A673 (cell line): ENCODE measurements around the gene RAB27B. TPM values are rescaled to one million over a fixed set of nuclear protein-coding genes. Genes with fewer than 3 reads are reported as not detected.

Experiments used
- BruUV-seq: library from RNA; stranded (reverse); fragments of 400-500 nt; replicated peaks from 2 replicates; lab custom pipeline; 2021; lab: Mats Ljungman, UMichigan
- CTCF ChIA-PET: fragments of 300-600 bp; sonication (Branson Sonifier 250); formaldehyde crosslinking; loops from one replicate; lab custom pipeline; 2022; ENCODE audit warnings: antibody characterized with exemption; lab: Charles Lee
- POLR2A ChIA-PET: fragments of 300-600 bp; sonication (Branson Sonifier 250); formaldehyde crosslinking; loops from one replicate; lab custom pipeline; 2022; ENCODE audit warnings: antibody characterized with exemption; ENCODE audit not compliant: low non-redundant PET; lab: Charles Lee
- DNase-seq: peaks from one replicate; pipeline ENCODE4 v3.0.0-alpha.2; 2015; ENCODE audit warnings: low spot score
- H3K27ac ChIP-seq: fragments of 200-600 bp; sonication (generic); 2 replicates; pipeline ENCODE4 v1.5.1; 2016; ENCODE audit warnings: mixed run types, low read depth, mild to moderate bottlenecking, mixed read lengths, antibody characterized with exemption, low read length; ENCODE audit not compliant: poor library complexity, severe bottlenecking
- H3K27me3 ChIP-seq: fragments of 200-600 bp; sonication (generic); replicated peaks from 2 replicates; pipeline ENCODE4 v1.6.1; 2017; ENCODE audit warnings: mixed run types, low read depth, mild to moderate bottlenecking, mixed read lengths, antibody characterized with exemption, low read length; ENCODE audit not compliant: insufficient read depth, poor library complexity
- H3K36me3 ChIP-seq: fragments of 200-600 bp; sonication (generic); 2 replicates; pipeline ENCODE4 v1.6.1; 2016; ENCODE audit warnings: mixed run types, mild to moderate bottlenecking, mixed read lengths, antibody characterized with exemption, low read length; ENCODE audit not compliant: insufficient read depth, poor library complexity, severe bottlenecking
- H3K4me1 ChIP-seq: fragments of 200-600 bp; sonication (generic); 2 replicates; pipeline ENCODE4 v1.6.1; 2017; ENCODE audit warnings: mixed run types, mild to moderate bottlenecking, mixed read lengths, antibody characterized with exemption, low read length; ENCODE audit not compliant: insufficient read depth, poor library complexity, severe bottlenecking
- H3K4me3 ChIP-seq: fragments of 200-600 bp; sonication (generic); 2 replicates; pipeline ENCODE4 v1.5.1; 2016; ENCODE audit warnings: low read depth, mixed run types, mild to moderate bottlenecking, mixed read lengths, low read length; ENCODE audit not compliant: poor library complexity, severe bottlenecking
- H3K9me3 ChIP-seq: fragments of 200-600 bp; sonication (generic); 2 replicates; pipeline ENCODE4 v1.6.1; 2016; ENCODE audit warnings: mixed run types, low read depth, mild to moderate bottlenecking, mixed read lengths, antibody characterized with exemption, low read length; ENCODE audit not compliant: poor library complexity, severe bottlenecking
- CTCF ChIP-seq: fragments of 300-800, 200-600 bp; sonication (generic); conservative IDR thresholded peaks from 2 replicates; pipeline ENCODE4 v1.5.1; 2017; ENCODE audit warnings: low read depth, mild to moderate bottlenecking, antibody characterized with exemption, low read length, moderate library complexity, mixed read lengths
- EZH2 ChIP-seq: fragments of 200-600 bp; sonication (generic); IDR thresholded peaks from 2 replicates; pipeline ENCODE4 v1.6.1; 2017; ENCODE audit warnings: borderline replicate concordance, low read depth, mild to moderate bottlenecking, mixed read lengths, antibody characterized with exemption, low read length; ENCODE audit not compliant: poor library complexity, severe bottlenecking
- intact Hi-C: fragments of 100-400 bp; cut with micrococcal nuclease; formaldehyde crosslinking; loops from one replicate; pipeline ENCODE4 v1.10.0; 2022; ENCODE audit not compliant: unreplicated experiment
- total RNA-seq: library from RNA; stranded (reverse); gene quantifications from 2 replicates; pipeline ENCODE4 v1.2.3, GENCODE V29; 2021

Gene RAB27B
- total RNA-seq, 1 experiment from 2014 or later: not detected

- Histone ChIP-seq H3K36me3 (no peaks in the 10 kb centered on the region), H3K9me3 (no peaks in the 10 kb centered on the region), H3K27me3 (peaks cover 29% of the 10 kb centered on the region), H3K4me3 (no peak overlapping the region), H3K27ac (no peak overlapping the region), H3K4me1 (no peaks in the 10 kb centered on the region)
- CTCF ChIA-PET: no interaction called here
- no peak for DNase-seq
- POLR2A ChIA-PET: no interaction called here
- intact Hi-C loops: no loop called here
- BruUV-seq: no TSS peak
- TF ChIP-seq EZH2 (no peak), CTCF (no peak)
These were observed 7.7 kb downstream of the RAB27B start for GRCh38 chr18:54835944-54836343.

DNA sequence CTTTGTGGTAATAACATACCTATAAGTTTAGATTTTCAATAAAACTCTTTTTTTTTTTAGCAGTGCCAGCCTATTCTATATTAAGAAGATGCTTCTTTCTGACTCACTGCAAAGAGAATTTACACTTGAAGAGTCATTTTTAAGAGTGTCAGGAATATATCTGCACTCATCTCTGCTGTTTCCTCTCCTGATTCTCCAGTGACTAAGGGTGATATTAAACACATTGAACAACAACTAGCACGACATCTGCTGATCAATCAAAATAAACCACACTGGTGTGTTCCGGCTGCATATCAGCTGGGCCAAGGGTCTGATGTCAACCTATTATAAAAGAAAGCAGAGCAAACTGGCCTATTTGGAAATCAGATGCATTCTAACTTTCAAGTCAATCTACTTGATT, 15.0 kb downstream of the RAB27B start:
- CTCF ChIA-PET: no interaction called here
- Histone ChIP-seq H3K36me3 (no peaks in the 10 kb centered on the region), H3K4me3 (no peak overlapping the region), H3K9me3 (no peaks in the 10 kb centered on the region), H3K4me1 (no peaks in the 10 kb centered on the region), H3K27ac (no peak overlapping the region), H3K27me3 (peaks cover 18% of the 10 kb centered on the region)
- TF ChIP-seq EZH2: no peak
- TF ChIP-seq CTCF: no peak
- no TSS peak for BruUV-seq
- no peak for DNase-seq
- POLR2A ChIA-PET: no interaction called here
- intact Hi-C loops: no loop called here

- intact Hi-C loops: no loop called here
- no peak overlapping the region for H3K27ac ChIP-seq
- CTCF ChIA-PET: no interaction called here
These were observed 17.5 kb downstream of the RAB27B start for GRCh38 chr18:54845787-54846186.

More at GRCh38 chr18:54845787-54846186, 17.5 kb downstream of the RAB27B start:
- Histone ChIP-seq H3K9me3 (no peaks in the 10 kb centered on the region), H3K27me3 (peaks cover 7% of the 10 kb centered on the region), H3K36me3 (no peaks in the 10 kb centered on the region), H3K4me1 (no peaks in the 10 kb centered on the region), H3K4me3 (no peak overlapping the region)
- no TSS peak for BruUV-seq
- POLR2A ChIA-PET: no interaction called here
- TF ChIP-seq EZH2 (no peak), CTCF (no peak)
- no peak for DNase-seq
